NOMO-1 treated with dmso at 0.1 percent for 144 hours (cell line): ENCODE measurements around the gene SEMA3F.

ENCODE experiments used
- DNase-seq: peaks from one replicate; lab custom pipeline; 2025; ENCODE audit not compliant: unreplicated experiment; lab: John Stamatoyannopoulos, UW

Gene SEMA3F

GRCh38 chr3:50132421-50133282 lies 22.5 kb upstream of the SEMA3F start:
- DNase-seq: no peak

- no peak for DNase-seq
Observed at GRCh38 chr3:50133283-50133615, 21.9 kb upstream of the SEMA3F start.

- DNase-seq: no peak
Observed at GRCh38 chr3:50134367-50134766, 20.8 kb upstream of the SEMA3F start.

- no peak for DNase-seq
Observed at GRCh38 chr3:50135964-50136363, 19.2 kb upstream of the SEMA3F start.

- DNase-seq: no peak
Observed at GRCh38 chr3:50136714-50137405, 18.3 kb upstream of the SEMA3F start.

- no peak for DNase-seq
Observed at GRCh38 chr3:50137531-50137930, 17.6 kb upstream of the SEMA3F start.

GRCh38 chr3:50138266-50139200 lies 16.6 kb upstream of the SEMA3F start:
- DNase-seq: no peak

GRCh38 chr3:50139308-50139707 lies 15.8 kb upstream of the SEMA3F start:
- DNase-seq: no peak

GRCh38 chr3:50139718-50140423 lies 15.3 kb upstream of the SEMA3F start:
- no peak for DNase-seq

GRCh38 chr3:50140990-50141389 lies 14.1 kb upstream of the SEMA3F start:
- DNase-seq: no peak

GRCh38 chr3:50146316-50146901 lies 8.7 kb upstream of the SEMA3F start:
- DNase-seq: no peak

- no peak for DNase-seq
Observed at GRCh38 chr3:50147016-50147415, 8.1 kb upstream of the SEMA3F start.

GRCh38 chr3:50147447-50147846 lies 7.7 kb upstream of the SEMA3F start:
- DNase-seq: no peak

- no peak for DNase-seq
Observed at GRCh38 chr3:50147861-50148260, 7.3 kb upstream of the SEMA3F start.

GRCh38 chr3:50150404-50150750 lies 4.7 kb upstream of the SEMA3F start:
- no peak for DNase-seq

GRCh38 chr3:50150863-50151686 lies 4.0 kb upstream of the SEMA3F start:
- no peak for DNase-seq

- no peak for DNase-seq
Observed at GRCh38 chr3:50151728-50152127, 3.4 kb upstream of the SEMA3F start.

- no peak for DNase-seq
Observed at GRCh38 chr3:50153782-50154475, 1.2 kb upstream of the SEMA3F start.

- no peak for DNase-seq
Observed at GRCh38 chr3:50154476-50154839, 666 bp upstream of the SEMA3F start.
